WTC11 (cell line): ENCODE data around the gene ASCL3.

Experiments
- ATF2 ChIP-seq: sonication (generic); formaldehyde crosslinking; IDR thresholded peaks from 2 replicates; pipeline ENCODE4 v1.8.1; 2022; ENCODE audit warnings: low read depth, missing genetic modification reagents, borderline replicate concordance
- CTCF ChIP-seq: fragments of 200-600 bp; IDR thresholded peaks from 2 replicates; pipeline ENCODE4 v1.8.0; 2022; ENCODE audit warnings: antibody characterized with exemption
- E2F5 ChIP-seq: sonication (generic); formaldehyde crosslinking; IDR thresholded peaks from 2 replicates; pipeline ENCODE4 v1.8.1; 2022; ENCODE audit warnings: mild to moderate bottlenecking, moderate library complexity, missing genetic modification reagents
- GTF2I ChIP-seq: fragments of 250-450 bp; sonication (Bioruptor Pico); conservative IDR thresholded peaks from 2 replicates; pipeline ENCODE4 v1.4.0; 2021; ENCODE audit warnings: mild to moderate bottlenecking
- JUN ChIP-seq: sonication (generic); formaldehyde crosslinking; IDR thresholded peaks from 2 replicates; pipeline ENCODE4 v1.8.0; 2023; ENCODE audit warnings: mild to moderate bottlenecking, missing genetic modification reagents
- MAX ChIP-seq: sonication (generic); formaldehyde crosslinking; IDR thresholded peaks from 2 replicates; pipeline ENCODE4 v1.8.0; 2022; ENCODE audit warnings: mild to moderate bottlenecking, missing genetic modification reagents
- NR2C2 ChIP-seq: sonication (generic); formaldehyde crosslinking; IDR thresholded peaks from 2 replicates; pipeline ENCODE4 v1.8.0; 2022; ENCODE audit warnings: mild to moderate bottlenecking, missing genetic modification reagents
- NR3C1 ChIP-seq: sonication (generic); formaldehyde crosslinking; conservative IDR thresholded peaks from 2 replicates; pipeline ENCODE4 v1.8.1; 2023; ENCODE audit warnings: low read depth, mild to moderate bottlenecking, missing genetic modification reagents
- ZNF219 ChIP-seq: sonication (generic); formaldehyde crosslinking; IDR thresholded peaks from 2 replicates; pipeline ENCODE4 v1.8.0; 2023; ENCODE audit warnings: missing genetic modification reagents, mild to moderate bottlenecking, borderline replicate concordance
- TF ChIP-seq, protein P1 (sequence below): sonication (generic); formaldehyde crosslinking; IDR thresholded peaks from 2 replicates; pipeline ENCODE4 v1.8.1; 2023; ENCODE audit warnings: mild to moderate bottlenecking, moderate library complexity, missing genetic modification reagents
- TF ChIP-seq, protein P2 (sequence below): sonication (generic); formaldehyde crosslinking; IDR thresholded peaks from 2 replicates; pipeline ENCODE4 v1.8.1; 2022; ENCODE audit warnings: missing genetic modification reagents, borderline replicate concordance
- TF ChIP-seq, protein P3 (sequence below): sonication (generic); formaldehyde crosslinking; IDR thresholded peaks from 2 replicates; pipeline ENCODE4 v1.8.0; 2022; ENCODE audit warnings: mild to moderate bottlenecking, missing genetic modification reagents

DNA sequence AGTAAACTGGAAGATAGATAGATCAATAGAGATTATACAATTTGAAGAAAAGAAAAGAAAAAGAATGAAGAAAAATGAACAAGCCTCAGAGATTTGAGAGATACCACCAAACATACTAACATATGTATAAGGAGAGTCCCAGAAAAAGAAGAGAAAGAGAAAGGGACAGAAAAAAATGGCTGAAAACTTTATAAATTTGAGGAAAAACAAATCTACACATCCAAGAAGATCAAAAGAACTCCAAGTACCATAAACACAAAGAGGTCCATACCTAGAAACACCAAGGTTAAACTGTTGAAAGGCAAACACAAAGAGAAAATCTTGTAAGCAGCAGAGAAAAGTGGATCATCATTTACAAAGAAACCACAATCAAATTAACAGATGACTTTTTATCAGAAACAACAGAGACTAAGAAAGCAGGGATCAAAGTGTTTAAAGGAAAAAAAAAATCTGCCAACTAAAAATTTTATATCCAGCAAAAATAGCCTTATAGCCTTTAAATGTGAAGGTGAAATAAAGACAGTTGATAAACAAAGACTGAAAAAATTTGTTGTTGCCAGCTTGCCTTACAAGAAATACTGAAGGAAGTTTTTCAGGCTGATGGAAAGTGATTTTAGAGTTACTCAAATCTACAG, 43.6 kb downstream of the ASCL3 start:
- TF ChIP-seq E2F5 (no peak), CTCF (no peak), ATF2 (no peak), GTF2I (CRISPR knock-in tag) (no peak), JUN (CRISPR knock-in tag) (no peak), ZNF219 (no peak), NR3C1 (CRISPR knock-in tag) (no peak), NR2C2 (CRISPR knock-in tag) (no peak), MAX (CRISPR knock-in tag) (no peak)
- TF ChIP-seq, protein P1, sequence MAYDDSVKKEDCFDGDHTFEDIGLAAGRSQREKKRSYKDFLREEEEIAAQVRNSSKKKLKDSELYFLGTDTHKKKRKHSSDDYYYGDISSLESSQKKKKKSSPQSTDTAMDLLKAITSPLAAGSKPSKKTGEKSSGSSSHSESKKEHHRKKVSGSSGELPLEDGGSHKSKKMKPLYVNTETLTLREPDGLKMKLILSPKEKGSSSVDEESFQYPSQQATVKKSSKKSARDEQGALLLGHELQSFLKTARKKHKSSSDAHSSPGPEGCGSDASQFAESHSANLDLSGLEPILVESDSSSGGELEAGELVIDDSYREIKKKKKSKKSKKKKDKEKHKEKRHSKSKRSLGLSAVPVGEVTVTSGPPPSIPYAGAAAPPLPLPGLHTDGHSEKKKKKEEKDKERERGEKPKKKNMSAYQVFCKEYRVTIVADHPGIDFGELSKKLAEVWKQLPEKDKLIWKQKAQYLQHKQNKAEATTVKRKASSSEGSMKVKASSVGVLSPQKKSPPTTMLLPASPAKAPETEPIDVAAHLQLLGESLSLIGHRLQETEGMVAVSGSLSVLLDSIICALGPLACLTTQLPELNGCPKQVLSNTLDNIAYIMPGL (CRISPR knock-in tag): no peak
- TF ChIP-seq, protein P2, sequence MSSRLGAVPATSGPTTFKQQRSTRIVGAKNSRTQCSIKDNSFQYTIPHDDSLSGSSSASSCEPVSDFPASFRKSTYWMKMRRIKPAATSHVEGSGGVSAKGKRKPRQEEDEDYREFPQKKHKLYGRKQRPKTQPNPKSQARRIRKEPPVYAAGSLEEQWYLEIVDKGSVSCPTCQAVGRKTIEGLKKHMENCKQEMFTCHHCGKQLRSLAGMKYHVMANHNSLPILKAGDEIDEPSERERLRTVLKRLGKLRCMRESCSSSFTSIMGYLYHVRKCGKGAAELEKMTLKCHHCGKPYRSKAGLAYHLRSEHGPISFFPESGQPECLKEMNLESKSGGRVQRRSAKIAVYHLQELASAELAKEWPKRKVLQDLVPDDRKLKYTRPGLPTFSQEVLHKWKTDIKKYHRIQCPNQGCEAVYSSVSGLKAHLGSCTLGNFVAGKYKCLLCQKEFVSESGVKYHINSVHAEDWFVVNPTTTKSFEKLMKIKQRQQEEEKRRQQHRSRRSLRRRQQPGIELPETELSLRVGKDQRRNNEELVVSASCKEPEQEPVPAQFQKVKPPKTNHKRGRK: no peak
- TF ChIP-seq, protein P3, sequence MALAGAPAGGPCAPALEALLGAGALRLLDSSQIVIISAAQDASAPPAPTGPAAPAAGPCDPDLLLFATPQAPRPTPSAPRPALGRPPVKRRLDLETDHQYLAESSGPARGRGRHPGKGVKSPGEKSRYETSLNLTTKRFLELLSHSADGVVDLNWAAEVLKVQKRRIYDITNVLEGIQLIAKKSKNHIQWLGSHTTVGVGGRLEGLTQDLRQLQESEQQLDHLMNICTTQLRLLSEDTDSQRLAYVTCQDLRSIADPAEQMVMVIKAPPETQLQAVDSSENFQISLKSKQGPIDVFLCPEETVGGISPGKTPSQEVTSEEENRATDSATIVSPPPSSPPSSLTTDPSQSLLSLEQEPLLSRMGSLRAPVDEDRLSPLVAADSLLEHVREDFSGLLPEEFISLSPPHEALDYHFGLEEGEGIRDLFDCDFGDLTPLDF (CRISPR knock-in tag): no peak
